Measurements from ENCODE around the gene TIMM13.
"Not testable (repeated sequence)": the region's sequence is repeated elsewhere in the genome, so short reads cannot be mapped to it uniquely, and the experiment has no call there.

Gene TIMM13

DNA sequence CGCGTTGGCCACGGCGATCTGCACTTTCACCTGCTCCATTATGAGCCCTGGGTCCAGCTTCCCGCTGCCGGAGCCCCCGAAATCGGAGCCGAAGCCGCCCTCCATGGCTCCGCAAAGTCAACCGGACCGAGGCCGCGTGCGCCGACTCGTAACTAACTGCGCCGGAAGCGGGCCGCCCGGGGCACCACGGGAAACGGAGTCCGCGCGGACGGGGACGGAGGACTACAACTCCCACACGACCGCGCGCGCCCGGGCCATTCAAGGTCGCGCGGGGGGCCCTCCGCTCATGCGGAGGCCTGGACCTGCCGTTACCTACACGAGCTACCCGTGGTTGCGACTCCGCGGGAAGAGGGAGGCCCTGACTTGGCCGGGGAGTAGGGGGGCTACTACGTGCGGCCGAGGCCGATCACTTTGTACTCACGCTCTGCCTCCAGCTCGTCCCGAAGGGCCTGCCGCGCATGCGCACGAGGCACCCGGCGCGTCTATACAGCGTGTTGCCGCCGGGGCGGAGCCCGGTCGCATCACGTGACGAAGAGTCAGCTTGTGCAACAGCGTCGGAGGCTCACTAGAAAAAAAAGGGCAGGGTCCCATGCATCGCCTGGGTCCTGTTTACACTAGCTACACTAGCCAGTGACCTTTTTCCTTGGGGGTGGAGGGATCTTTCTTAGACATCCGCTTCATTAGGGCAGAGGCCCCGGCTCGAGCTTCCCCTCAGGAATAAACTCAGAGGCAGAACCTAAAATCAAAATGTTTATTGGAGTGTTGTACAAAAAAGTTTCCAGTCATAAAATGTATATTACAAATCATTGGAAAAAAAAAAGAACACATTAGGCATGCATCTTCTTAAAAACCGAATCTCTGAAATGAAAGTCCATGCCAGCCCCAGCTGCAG, at the start of gene TIMM13:
TIMM13 (minus strand) TSS at position 158 of the 892 bp plus-strand sequence; CDS start at position 105, 53 bp downstream.
- DNase-seq = peak; percentile 97

DNA sequence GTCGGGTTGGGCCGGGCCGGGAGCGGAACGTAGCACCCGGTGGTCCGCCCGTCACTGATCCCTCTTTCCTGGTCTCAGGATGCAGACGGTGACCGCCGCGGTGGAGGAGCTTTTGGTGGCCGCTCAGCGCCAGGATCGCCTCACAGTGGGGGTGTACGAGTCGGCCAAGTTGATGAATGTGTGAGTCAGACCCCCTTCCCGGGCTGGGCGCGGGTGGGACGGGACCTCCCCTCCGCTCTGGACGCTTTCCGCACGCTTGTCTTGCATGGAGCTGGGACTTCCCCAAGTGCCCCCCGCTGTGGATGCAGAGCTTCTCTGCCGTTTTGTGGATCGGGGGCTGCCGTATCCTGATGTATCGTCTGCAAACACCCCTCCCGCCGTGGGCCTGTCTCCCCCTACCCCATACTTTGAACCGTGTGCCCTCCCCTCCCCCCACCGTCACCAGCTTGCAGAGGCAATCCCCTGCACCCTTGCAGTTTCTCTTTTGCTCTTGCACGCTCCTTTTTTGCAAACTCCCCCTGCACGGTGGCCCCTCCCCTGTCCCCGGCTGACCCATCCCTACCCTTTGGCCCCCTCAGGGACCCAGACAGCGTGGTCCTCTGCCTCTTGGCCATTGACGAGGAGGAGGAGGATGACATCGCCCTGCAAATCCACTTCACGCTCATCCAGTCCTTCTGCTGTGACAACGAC, 49.2 kb upstream of the TIMM13 start:
- peak; percentile 78 for DNase-seq

DNA sequence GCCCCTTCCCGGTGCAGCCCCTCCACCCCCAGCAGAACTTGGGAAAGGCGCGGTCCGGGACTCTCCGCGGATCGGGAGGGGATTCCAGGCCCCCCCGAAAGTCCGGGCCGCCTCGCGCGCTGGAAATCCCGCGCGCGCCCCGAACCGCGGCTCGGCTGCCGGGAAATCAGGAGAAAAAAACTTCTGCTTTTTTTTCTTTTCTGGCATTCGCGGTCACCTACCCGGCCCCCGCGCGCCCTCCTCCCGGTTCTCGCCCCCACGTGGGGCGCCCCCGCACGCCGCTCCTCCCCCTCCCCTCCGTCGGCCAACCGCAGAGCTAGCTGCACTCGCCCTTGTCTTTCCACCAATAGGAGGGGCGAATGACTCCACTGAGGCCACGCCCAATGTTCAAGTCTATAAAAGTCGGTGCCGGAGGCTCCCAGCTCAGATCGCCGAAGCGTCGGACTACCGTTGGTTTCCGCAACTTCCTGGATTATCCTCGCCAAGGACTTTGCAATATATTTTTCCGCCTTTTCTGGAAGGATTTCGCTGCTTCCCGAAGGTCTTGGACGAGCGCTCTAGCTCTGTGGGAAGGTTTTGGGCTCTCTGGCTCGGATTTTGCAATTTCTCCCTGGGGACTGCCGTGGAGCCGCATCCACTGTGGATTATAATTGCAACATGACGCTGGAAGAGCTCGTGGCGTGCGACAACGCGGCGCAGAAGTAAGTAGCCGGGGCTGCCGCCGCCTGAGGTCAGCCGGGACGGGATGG, 48.5 kb upstream of the TIMM13 start, which contains the start of gene GADD45B:
GADD45B (plus strand) TSS at position 426 of the 749 bp plus-strand sequence; CDS start at position 658, 232 bp downstream.
- peak; percentile 98 for DNase-seq

DNA sequence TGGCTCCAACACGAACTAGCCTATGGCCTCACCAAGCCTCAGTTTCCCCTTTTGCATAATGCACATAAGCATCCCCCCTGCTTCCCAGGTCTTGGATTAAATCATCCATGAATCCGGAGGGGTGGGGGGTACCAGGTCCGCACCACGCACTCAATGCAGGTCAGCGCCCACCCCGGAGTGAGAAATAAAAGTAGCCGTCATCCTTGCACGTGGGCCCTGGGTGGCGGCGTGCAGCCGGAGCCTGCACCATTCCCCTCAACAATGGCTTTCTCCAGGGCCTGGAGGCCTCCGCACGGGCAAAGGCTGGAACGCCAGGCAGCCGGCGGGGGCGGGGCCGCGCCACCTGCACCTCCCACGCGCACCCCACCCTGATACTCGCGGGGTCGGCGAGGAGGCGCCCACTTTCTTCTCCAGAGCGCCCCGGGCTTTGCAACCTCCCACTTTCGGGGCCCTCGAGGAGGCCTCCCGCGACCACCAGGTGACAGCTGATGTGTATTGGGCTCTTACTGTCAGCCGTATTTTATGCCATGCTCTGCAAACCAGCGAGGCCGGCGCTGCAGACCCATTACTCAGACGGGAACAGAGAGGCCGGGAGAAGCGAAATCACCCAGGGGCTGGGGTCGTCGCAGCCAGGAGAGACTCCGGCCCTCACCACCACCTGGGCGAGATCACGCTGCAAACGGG, 47.8 kb upstream of the TIMM13 start:
- peak; percentile 67 for DNase-seq

DNA sequence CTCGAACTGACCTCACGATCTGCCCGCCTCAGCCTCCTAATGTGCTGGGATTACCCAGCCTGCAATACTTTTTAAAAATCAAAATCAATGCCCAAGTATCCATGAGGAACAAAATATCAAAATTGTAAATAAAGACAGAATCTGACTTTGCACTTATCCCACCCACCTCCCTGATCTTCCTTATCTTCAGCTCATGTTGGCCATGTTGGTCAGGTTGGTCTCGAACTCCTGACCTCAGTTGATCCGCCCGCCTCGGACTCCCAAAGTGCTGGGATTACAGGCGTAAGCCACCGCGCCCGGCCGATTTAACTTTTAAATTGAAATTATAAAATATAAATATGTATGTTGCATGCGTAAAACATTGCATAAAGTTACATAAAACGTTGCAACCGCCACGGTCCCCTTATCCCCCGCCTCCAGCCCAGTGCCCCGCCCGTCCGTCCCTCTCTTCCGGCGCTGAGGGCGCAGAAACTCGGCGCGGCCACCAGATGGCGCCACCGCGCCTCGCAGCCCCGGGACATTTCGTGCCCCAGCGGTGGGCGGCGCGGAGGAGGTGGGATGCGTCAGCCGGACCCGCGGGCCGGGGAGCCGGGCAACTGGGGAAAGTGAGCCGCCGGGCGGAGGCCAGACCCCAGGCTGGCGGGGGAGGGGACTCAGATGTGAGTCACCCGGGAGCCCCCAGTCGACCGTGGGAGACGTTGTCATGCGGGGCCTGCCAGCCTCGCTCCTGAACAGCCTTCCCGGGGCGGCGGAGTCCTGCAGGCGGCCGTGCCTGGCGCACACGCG, 47.0 kb upstream of the TIMM13 start:
- DNase-seq = peak; percentile 88

DNA sequence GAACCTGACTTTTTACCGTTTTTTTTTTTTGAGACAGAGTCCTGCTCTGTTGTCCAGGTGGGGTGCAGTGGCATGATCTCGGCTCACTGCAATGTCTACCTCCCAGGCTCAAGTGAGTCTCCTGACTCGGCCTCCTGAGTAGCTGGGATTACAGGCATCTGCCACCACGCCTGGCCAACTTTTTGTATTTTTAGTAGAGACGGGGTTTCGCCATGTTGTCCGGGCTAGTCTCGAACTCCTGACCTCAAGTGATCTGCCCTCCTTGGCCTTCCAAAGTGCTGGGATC, 42.5 kb upstream of the TIMM13 start:
- not testable (repeated sequence) for DNase-seq

DNA sequence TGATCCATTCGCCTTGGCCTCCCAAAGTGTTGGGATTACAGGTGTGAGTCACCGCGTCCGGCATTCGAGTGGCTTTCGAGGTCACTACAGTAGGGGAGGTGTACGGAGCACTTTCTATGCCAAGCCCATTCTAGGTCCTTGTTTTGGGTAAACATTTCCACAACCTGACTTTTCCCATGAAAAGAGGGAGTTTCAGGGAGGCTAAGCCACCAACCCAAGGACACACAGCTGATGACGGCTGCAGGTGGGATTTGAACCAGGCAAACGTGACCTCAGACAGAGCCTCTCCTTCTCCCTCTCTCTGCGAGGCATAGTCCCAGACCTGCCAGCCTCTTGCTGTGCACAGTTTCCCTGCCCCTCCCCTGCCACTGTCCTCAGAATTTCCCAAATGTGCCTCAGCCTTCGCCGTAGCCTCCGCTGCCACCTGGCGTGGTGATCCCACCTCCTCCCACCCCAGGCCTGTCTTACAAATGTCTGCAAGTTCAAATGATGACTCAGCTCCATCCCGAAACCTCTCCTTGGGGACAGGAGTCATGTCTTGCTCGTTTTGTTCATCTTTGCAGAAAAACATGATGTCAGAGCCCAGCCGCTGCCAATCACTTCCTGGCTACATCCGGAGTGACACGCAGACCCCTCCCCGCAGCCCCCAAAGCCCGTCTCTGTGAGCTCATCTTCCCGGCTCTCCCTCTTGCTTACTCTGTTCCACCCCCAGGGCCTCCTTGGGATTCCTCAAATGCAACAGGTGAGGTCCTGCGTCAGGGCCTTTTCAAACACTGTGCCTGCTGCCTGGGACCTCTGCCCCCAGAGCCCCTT, 41.9 kb upstream of the TIMM13 start:
- peak; percentile 25 for DNase-seq

DNA sequence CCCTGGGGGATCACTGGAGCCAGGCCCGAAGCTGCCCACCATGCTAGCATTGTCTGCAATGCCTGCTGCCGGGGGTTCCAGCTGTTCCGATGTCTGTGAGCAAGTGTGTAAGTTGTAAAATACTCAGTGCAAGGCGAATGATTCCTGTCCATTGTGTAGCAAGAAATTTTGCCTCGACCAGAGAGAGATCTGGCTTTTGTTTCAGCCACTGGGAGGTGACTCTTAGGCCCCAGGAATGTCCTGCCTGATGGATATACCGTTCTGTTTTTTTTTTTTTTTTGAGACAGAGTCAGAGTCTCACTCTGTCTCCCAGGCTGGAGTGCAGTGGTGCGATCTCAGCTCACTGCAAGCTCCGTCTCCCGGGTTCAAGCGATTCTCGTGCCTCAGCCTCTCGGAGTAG, 41.2 kb upstream of the TIMM13 start:
- DNase-seq = no peak

DNA sequence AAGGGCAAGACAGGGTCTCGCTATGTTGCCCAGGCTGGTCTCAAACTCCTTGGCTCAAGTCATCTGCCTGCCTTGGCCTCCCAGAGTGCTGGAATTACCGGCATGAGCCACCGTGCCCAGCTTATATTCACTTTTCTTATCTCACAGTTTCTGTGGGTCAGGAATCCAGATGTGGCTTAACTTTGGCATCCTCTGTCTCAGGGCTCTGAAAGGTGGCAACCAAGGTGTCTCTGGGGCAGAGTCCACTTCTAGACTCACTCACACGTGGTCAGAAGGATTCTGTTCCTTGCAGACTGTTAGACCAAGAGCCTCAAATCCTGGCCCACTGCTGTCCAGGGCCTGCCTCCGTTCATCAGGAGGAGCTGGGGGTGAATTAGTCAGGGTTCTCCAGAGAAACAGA, 37.0 kb upstream of the TIMM13 start:
- no peak for DNase-seq

DNA sequence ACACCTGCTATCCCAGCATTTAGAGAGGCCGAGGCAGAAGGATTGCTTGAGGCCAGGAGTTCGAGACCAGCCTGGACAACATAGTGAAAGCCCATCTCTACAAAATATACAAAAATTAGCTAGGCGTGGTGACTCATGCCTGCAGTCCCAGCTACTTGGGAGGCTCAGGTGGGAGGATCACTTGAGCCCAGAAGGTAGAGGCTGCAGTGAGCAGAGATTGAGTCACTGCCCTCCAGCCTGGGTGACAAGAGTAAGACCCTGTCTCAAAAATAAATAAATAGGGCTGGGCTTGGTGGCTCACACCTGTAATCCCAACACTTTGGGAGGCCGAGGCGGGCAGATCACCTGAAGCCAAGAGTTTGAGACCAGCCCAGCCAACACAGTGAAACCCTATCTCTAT, 36.3 kb upstream of the TIMM13 start:
- not testable (repeated sequence) for DNase-seq

DNA sequence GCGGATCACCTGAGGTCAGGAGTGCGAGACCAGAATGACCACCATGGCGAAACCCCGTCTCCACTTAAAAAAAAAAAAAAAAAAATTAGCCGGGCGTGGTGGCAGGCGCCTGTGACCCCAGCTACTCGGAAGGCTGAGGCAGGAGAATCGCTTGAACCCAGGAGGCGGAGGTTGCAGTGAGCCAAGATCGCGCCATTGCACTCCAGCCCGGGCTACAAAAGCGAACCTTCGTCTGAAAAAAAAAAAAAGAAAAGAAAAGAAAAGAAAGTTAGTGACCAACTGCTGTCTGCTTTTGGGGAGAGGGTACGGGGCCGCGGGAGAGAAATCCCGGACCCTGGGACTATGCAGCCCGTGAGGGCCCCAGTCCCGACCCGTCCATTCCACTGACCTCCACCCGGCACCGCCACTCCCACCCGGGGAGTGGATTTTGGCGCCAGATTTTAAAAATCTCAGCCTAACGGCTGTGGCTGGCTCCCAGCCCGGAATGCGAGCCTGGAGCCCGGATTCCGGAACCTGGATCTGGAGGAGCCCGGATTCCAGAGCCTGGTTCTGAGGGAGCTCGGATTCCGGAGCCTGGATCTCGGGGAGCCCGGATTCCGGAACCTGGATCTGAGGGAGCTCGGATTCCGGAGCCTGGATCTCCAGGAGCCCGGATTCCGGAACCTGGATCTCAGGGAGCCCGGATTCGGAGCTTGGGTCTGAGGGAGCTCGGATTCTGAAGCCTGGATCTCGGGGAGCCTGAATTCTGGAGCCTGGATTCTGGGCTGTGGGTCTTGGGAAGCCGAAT, 35.4 kb upstream of the TIMM13 start:
- no peak for DNase-seq

DNA sequence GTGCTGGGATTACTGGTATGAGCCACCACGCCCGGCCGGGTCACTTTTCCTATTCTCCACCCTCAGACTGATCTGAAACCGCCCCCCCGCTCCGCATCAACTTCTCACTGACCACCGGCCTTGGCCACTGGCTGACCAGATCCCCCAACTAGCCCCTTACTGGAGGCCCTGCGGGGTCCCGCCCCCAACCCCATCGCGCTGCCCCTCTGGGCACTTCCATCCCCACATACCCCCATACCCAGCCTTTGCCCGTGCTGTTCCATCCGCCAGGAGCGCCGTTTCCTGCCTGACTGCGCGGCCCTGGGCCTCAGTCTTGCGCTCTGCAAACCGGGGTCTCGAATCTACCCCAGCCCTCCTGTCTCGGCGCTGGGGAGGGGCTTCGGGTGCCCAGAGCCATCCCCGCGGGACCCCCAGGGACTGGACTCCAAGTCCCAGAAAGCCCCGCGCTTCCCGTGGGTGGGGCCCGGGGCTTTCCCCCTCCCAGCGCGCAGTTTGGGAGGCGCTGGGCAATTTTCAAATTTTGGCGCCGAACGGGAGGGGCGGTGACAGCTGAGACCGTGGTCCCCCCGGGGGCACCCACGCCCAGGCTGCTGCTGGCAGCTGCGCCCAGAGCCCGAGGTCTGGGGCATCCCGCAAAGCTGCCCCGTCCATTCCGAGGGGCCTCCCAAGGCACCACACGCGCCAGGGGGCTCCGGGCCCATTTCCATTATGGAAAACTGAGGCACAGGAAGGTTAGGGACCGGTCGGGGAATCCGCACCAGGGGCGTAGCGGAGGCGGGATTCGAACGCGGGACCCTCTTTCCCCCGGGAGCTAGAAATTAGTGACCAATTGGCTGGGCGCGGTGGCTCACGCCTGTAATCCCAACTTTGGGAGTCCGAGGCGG, 34.6 kb upstream of the TIMM13 start:
- peak; percentile 70 for DNase-seq

DNA sequence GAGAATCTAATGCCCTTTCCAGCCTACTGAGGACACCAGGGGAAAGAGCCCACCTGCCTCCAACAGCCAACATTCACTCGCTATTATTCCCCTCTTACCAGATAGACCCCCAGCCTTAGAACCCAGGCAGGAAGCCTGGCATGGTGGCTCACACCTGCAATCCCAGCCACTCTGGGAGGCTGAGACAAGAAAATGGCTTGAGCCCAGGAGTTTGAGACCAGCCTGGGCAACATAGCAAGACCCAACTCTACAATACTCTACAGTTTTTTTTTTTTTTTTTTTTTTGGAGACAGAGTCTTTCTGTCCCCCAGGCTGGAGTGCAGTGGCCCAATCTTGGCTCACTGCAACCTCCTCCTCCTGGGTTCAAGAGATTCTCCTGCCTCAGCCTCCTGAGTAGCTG, 32.9 kb upstream of the TIMM13 start:
- DNase-seq = no peak

DNA sequence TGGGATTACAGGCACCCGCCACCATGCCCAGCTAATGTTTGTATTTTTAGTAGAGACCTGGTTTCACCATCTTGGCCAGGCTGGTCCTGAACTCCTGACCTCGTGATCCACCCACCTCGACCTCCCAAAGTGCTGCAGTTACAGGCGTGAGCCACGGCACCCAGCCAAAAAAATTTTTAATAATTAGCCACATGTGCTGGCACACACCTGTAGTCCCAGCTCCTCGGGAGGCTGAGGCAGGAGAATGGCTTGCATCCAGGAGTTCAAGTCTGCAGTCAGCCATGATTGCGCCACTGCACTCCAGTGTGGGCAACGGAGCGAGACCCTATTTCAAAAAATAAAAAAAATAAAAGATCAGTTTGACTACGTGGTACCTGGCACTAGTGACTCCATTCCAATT, 31.4 kb upstream of the TIMM13 start:
- DNase-seq = not testable (repeated sequence)

DNA sequence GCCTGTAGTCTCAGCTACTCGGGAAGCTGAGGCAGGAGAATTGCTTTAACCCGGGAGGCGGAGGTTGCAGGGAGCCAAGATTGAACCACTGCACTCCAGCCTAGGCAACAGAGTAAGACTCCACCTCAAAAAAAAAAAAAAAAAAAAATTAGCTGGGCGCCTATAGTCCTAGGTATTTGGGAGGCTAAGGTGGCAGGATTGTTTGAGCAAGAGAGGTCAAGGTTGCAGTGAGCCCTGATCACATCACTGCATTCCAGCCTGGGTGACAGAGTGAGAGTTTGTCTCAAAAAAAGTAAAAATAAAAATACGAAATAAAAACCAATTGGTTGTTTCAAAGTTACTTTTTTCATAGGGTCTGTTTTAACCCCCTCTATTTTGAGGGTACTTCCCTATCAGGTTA, 30.7 kb upstream of the TIMM13 start:
- DNase-seq = no peak

DNA sequence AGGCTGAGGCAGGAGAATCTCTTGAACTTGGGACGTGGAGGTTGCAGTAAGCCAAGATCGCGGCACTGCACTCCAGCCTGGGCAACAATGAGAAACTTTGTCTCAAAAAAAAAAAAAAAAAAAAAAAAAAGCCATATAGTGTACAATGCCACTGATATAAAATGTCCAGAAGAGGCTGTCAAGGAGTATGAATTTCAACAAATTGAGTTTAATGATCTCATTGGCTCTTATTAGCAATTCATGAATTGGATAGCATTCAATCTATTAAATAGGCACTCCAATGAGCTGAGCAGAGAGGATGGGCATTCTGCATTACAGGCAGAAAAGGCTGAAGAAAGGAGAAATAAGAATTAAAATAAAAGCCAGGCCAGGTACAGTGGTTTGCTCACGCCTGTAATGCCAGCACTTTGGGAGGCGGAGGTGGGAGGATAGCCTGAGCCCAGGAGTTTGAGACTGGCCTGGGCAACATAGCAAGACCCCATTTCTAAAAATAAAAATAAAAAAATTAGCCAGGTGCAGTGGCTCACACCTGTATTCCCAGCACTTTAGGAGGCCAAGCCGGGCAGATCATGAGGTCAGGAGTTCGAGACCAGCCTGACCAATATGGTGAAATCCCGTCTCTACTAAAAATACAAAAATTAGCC, 30.1 kb upstream of the TIMM13 start:
- DNase-seq = no peak

DNA sequence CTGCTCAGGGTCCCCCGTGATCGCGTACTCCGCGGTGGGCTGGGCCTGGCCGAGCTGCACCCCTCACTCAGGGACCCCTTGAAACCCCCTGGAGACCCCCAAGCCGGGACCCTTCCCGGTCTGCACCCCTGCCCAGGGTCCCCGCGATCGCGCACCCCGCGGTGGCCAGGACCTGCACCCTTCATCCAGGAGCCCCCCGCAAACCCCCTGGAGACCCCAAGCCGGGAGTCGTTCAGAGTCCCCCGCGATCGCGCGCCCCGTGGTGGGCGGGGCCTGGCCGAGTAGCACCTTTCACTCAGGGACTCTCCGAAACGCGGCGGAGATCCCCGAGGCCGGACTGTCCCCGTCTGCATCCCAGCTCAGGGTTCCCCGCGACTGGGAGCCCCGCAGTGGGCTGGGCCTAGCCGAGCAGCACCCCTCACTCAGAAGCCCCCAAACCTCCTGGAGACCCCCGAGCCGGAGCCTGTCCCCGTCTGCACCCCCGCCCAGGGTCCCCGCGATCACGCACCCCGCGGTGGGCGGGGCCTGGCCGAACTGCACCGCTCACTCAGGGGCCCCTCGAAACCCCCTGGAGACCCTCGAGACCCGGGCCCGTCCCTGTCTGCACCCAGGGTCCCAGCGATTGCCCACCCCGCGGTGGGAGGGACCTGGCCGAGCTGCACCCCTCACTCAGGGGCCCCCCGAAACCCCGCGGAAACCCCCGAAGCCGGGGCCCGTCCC, 28.6 kb upstream of the TIMM13 start:
- peak; percentile 50 for DNase-seq
